ENCODE measurements around the gene ABO.

GRCh38 chr9:133262226-133262625 is 12.8 kb downstream of the ABO start:
- TF ChIP-seq, protein P1, sequence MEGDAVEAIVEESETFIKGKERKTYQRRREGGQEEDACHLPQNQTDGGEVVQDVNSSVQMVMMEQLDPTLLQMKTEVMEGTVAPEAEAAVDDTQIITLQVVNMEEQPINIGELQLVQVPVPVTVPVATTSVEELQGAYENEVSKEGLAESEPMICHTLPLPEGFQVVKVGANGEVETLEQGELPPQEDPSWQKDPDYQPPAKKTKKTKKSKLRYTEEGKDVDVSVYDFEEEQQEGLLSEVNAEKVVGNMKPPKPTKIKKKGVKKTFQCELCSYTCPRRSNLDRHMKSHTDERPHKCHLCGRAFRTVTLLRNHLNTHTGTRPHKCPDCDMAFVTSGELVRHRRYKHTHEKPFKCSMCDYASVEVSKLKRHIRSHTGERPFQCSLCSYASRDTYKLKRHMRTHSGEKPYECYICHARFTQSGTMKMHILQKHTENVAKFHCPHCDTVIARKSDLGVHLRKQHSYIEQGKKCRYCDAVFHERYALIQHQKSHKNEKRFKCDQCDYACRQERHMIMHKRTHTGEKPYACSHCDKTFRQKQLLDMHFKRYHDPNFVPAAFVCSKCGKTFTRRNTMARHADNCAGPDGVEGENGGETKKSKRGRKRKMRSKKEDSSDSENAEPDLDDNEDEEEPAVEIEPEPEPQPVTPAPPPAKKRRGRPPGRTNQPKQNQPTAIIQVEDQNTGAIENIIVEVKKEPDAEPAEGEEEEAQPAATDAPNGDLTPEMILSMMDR (IDR thresholded peaks at IDR 0.05), result no peak
- no peak for TF ChIP-seq POLR2A (IDR thresholded peaks at IDR 0.05)
